ENCODE results near the gene PLOD3. TPM values are rescaled to one million over a fixed set of nuclear protein-coding genes. Genes with fewer than 3 reads are reported as not detected.

PLOD3 gene
- total and polyA plus RNA-seq, 9 of the 15 experiments (the other 6 are each of a cell fraction or from before 2014, with no cell fraction given) = 2.8 to 101 (median 30.9) TPM

GRCh38 chr7:101165075-101165957 is 52.1 kb downstream of the PLOD3 start, which contains the start of gene VGF (continued):
- TF ChIP-seq, protein P1, sequence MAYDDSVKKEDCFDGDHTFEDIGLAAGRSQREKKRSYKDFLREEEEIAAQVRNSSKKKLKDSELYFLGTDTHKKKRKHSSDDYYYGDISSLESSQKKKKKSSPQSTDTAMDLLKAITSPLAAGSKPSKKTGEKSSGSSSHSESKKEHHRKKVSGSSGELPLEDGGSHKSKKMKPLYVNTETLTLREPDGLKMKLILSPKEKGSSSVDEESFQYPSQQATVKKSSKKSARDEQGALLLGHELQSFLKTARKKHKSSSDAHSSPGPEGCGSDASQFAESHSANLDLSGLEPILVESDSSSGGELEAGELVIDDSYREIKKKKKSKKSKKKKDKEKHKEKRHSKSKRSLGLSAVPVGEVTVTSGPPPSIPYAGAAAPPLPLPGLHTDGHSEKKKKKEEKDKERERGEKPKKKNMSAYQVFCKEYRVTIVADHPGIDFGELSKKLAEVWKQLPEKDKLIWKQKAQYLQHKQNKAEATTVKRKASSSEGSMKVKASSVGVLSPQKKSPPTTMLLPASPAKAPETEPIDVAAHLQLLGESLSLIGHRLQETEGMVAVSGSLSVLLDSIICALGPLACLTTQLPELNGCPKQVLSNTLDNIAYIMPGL (CRISPR knock-in tag; IDR thresholded peaks at IDR 0.05) = peak; percentile 97
- TF ChIP-seq PHTF2 (CRISPR knock-in tag; IDR thresholded peaks at IDR 0.05) = no peak
- TF ChIP-seq MAFF (IDR thresholded peaks at IDR 0.05; ENCODE audit: low read length) = no peak
- TF ChIP-seq, protein P2, sequence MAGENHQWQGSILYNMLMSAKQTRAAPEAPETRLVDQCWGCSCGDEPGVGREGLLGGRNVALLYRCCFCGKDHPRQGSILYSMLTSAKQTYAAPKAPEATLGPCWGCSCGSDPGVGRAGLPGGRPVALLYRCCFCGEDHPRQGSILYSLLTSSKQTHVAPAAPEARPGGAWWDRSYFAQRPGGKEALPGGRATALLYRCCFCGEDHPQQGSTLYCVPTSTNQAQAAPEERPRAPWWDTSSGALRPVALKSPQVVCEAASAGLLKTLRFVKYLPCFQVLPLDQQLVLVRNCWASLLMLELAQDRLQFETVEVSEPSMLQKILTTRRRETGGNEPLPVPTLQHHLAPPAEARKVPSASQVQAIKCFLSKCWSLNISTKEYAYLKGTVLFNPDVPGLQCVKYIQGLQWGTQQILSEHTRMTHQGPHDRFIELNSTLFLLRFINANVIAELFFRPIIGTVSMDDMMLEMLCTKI (IDR thresholded peaks at IDR 0.05; ENCODE audit: partially characterized antibody) = no peak
- TF ChIP-seq TAL1 (IDR thresholded peaks at IDR 0.05) = no peak
- no peak for TF ChIP-seq TSC22D4 (tag; IDR thresholded peaks at IDR 0.05)
- TF ChIP-seq CBX3 (IDR thresholded peaks at IDR 0.05; ENCODE audit: borderline replicate concordance in 1 of 2, low read length in 2 of 2) = peak in 1 of 2 experiments; percentile 66; a peak in 1 of 3 replicates
- TF ChIP-seq ZNF785 (CRISPR knock-in tag; IDR thresholded peaks at IDR 0.05) = no peak
- peak; percentile 99 for TF ChIP-seq NRF1 (conservative IDR thresholded peaks at IDR 0.05 in 1 of 2, IDR thresholded peaks at IDR 0.05 in 1 of 2)
- TF ChIP-seq ATF1 (CRISPR knock-in tag; IDR thresholded peaks at IDR 0.05) = peak; percentile 44
- TF ChIP-seq ATF1 (tag; IDR thresholded peaks at IDR 0.05) = peak; percentile 94
- TF ChIP-seq THAP12 (CRISPR knock-in tag; IDR thresholded peaks at IDR 0.05) = no peak
- peak; percentile 95 for TF ChIP-seq HMGN3 (IDR thresholded peaks at IDR 0.05; ENCODE audit: borderline replicate concordance, extremely low read depth, insufficient read length, low read depth, low read length)
- TF ChIP-seq ZNF589 (CRISPR knock-in tag; IDR thresholded peaks at IDR 0.05; ENCODE audit: low read depth) = peak; percentile 86
- TF ChIP-seq E2F3 (CRISPR knock-in tag; IDR thresholded peaks at IDR 0.05) = no peak; the same call in none of the 2 replicates
- peak; percentile 98 for TF ChIP-seq ATF7 (IDR thresholded peaks at IDR 0.05)
- no peak for TF ChIP-seq ZFP30 (CRISPR knock-in tag; IDR thresholded peaks at IDR 0.05; ENCODE audit: borderline replicate concordance)
- TF ChIP-seq E2F1 (CRISPR knock-in tag; IDR thresholded peaks at IDR 0.05) = peak; percentile 98
- TF ChIP-seq MECOM (CRISPR knock-in tag; IDR thresholded peaks at IDR 0.05) = 0 out of 2 replicates have a peak, but pooled peaks have one; percentile 13
- TF ChIP-seq ZFP36 (IDR thresholded peaks at IDR 0.05; ENCODE audit: low read depth, low read length, partially characterized antibody) = peak; percentile 59
- TF ChIP-seq MYNN (IDR thresholded peaks at IDR 0.05) = peak; percentile 31; the same call in 1 of the 2 replicates
- no peak for TF ChIP-seq MYNN (CRISPR knock-in tag; IDR thresholded peaks at IDR 0.05)
- TF ChIP-seq HNRNPLL (IDR thresholded peaks at IDR 0.05; ENCODE audit: low read depth, low read length, poor library complexity, severe bottlenecking) = peak; percentile 54

Measured in K562 (cell line).